Central memory CD8-positive, alpha-beta T cell (primary cell): ENCODE data around the gene DDAH2.
A peak's percentile ranks its signal among the peaks of the same experiment; 100 is the strongest.

Source experiments
- ATAC-seq: fragments of 150-1000 bp; cut with Tn5 transposase; replicated peaks from 2 replicates; pipeline ENCODE4 v1.10.0; 2022; ENCODE audit warnings: mild to moderate bottlenecking, moderate FRiP score, moderate number of reproducible peaks; ENCODE audit not compliant: poor library complexity, severe bottlenecking; ENCODE audit errors: extremely low read depth
- DNase-seq, 2 donors: peaks; one replicate each; pipeline ENCODE4 v3.0.0; 2021; ENCODE audit warnings: low spot score in 2 of 2
- H3K27ac Mint-ChIP-seq: one replicate; pipeline ENCODE4 v1.8.0; 2022; ENCODE audit warnings: low read depth, mild to moderate bottlenecking, moderate library complexity, mixed read lengths
- H3K27me3 Mint-ChIP-seq: one replicate; pipeline ENCODE4 v1.8.0; 2022; ENCODE audit warnings: mixed read lengths
- H3K36me3 Mint-ChIP-seq: one replicate; pipeline ENCODE4 v1.8.0; 2022; ENCODE audit warnings: mild to moderate bottlenecking, moderate library complexity, mixed read lengths; ENCODE audit not compliant: insufficient read depth
- H3K4me1 Mint-ChIP-seq: one replicate; pipeline ENCODE4 v1.8.0; 2022; ENCODE audit warnings: mixed read lengths
- H3K4me3 Mint-ChIP-seq: one replicate; pipeline ENCODE4 v1.8.0; 2022; ENCODE audit warnings: mild to moderate bottlenecking, moderate library complexity, mixed read lengths
- H3K9me3 Mint-ChIP-seq: one replicate; pipeline ENCODE4 v1.8.0; 2022; ENCODE audit warnings: mixed read lengths

The DDAH2 gene

GRCh38 chr6:31723245-31723979 is 5.7 kb downstream of the DDAH2 start, which contains the start of gene MPIG6B:
Gene MPIG6B (plus strand): TSS chr6:31723373. CDS start chr6:31723384, 11 bp downstream.
- H3K27ac Mint-ChIP-seq: no peak within 1 kb of the TSS
- no peak within 1 kb of the TSS for H3K4me3 Mint-ChIP-seq
- peaks cover 6% of the 10 kb centered on the region for H3K36me3 Mint-ChIP-seq
- H3K27me3 Mint-ChIP-seq: no peaks in the 10 kb centered on the region
- no peaks in the 10 kb centered on the region for H3K9me3 Mint-ChIP-seq
- no peak for ATAC-seq
- no peak for DNase-seq
- H3K4me1 Mint-ChIP-seq: peaks cover 6% of the 10 kb centered on the region

GRCh38 chr6:31722173-31722572 is 6.9 kb downstream of the DDAH2 start:
- Mint-ChIP-seq H3K4me1 (peaks cover 6% of the 10 kb centered on the region), H3K9me3 (no peaks in the 10 kb centered on the region), H3K4me3 (no peak overlapping the region), H3K27ac (no peak overlapping the region), H3K27me3 (no peaks in the 10 kb centered on the region), H3K36me3 (peaks cover 5% of the 10 kb centered on the region)
- ATAC-seq (no peak), DNase-seq (no peak)

DNA sequence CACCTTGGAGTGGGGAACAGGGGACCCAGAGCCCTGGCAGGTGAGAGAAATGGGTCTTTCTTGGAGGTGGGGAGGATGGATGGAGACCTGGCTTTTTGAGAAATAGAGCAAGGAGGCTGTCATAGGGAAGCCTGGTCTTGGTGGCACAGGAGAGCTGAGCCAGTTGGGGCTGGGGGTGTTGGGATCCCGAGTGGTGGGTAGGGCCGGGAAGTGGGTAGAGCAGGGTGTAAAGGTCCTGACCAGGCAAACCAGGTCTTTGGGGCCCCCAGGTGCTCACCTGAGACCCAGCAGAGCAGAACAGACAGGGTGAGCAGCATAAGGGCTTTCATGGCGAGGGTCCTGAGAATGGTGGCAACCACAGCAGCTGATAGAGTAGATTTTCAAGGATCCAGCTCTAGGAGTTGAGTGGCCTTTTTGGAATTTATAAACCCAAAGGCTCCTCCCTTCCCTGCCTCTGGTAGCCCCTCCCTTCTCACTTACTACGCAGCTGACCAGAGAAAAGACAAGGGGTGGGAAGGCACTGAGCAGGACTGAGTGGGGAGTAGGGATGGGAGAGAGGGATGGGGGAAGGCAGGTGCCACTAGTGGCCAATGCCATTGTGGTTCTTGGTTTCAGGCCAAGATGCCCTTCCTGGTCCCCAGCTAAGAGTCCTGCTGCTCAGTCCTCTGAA is 7.6 kb downstream of the DDAH2 start, which contains the start of gene LY6G6C:
TSS of gene LY6G6C (minus strand) at position 396 of the 670 bp plus-strand sequence. CDS start at position 329, 67 bp downstream.
- ATAC-seq (no peak), DNase-seq (no peak)
- H3K9me3 Mint-ChIP-seq: no peaks in the 10 kb centered on the region
- peaks cover 6% of the 10 kb centered on the region for H3K4me1 Mint-ChIP-seq
- H3K27me3 Mint-ChIP-seq: no peaks in the 10 kb centered on the region
- peaks cover 3% of the 10 kb centered on the region for H3K36me3 Mint-ChIP-seq
- peak within 1 kb of the TSS; percentile 63 for H3K27ac Mint-ChIP-seq
- no peak within 1 kb of the TSS for H3K4me3 Mint-ChIP-seq

DNA sequence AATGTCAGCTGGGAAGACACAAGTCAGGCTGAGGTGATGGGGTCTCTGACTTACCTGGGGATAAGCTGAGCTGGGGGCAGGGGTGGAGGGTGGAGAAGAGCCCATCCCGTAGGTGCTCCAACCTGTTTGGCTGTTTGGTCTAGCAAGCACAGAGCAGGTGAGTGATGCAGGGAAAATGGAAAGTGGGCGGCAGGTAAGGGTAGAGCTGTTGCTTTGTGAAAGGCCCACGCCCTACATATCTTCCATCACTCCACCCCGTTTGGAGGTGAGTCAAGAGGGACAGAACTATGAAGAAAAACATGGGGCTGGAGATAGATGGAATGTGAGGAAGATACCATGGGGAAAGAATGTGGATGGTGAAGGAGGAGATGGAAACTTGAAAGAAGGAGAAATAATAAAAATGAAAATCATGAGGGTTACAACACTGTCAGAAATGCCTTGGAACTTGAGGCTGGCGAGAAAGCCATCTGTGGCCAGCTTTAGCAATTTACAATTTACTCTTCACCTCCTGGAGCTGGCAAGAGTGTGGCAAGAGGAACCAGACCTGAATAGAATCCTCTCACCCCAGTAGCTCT is 8.8 kb downstream of the DDAH2 start:
- no peak for ATAC-seq
- DNase-seq: no peak
- Mint-ChIP-seq H3K9me3 (no peaks in the 10 kb centered on the region), H3K4me3 (no peak overlapping the region), H3K36me3 (no peaks in the 10 kb centered on the region), H3K4me1 (no peaks in the 10 kb centered on the region), H3K27ac (no peak overlapping the region), H3K27me3 (no peaks in the 10 kb centered on the region)

GRCh38 chr6:31719001-31719400 is 10.1 kb downstream of the DDAH2 start:
- H3K4me1 Mint-ChIP-seq: no peaks in the 10 kb centered on the region
- H3K27ac Mint-ChIP-seq: no peak overlapping the region
- DNase-seq (no peak), ATAC-seq (no peak)
- no peak overlapping the region for H3K4me3 Mint-ChIP-seq
- no peaks in the 10 kb centered on the region for H3K27me3 Mint-ChIP-seq
- no peaks in the 10 kb centered on the region for H3K9me3 Mint-ChIP-seq
- no peaks in the 10 kb centered on the region for H3K36me3 Mint-ChIP-seq

- Mint-ChIP-seq H3K9me3 (no peaks in the 10 kb centered on the region), H3K4me3 (no peak overlapping the region), H3K27me3 (no peaks in the 10 kb centered on the region), H3K27ac (no peak overlapping the region), H3K36me3 (no peaks in the 10 kb centered on the region), H3K4me1 (no peaks in the 10 kb centered on the region)
- ATAC-seq: no peak
- no peak for DNase-seq
Observed at GRCh38 chr6:31718265-31718664, 10.8 kb downstream of the DDAH2 start.

GRCh38 chr6:31717499-31718222 is 11.4 kb downstream of the DDAH2 start:
- DNase-seq: no peak
- Mint-ChIP-seq H3K9me3 (no peaks in the 10 kb centered on the region), H3K27me3 (no peaks in the 10 kb centered on the region), H3K36me3 (no peaks in the 10 kb centered on the region), H3K4me3 (no peak overlapping the region), H3K27ac (no peak overlapping the region), H3K4me1 (no peaks in the 10 kb centered on the region)
- ATAC-seq: no peak

- H3K36me3 Mint-ChIP-seq: no peaks in the 10 kb centered on the region
- DNase-seq: no peak
- no peak within 1 kb of the TSS for H3K27ac Mint-ChIP-seq
Observed at GRCh38 chr6:31715022-31715958, 13.8 kb downstream of the DDAH2 start, which contains the start of gene LY6G6D. Gene LY6G6D (plus strand): TSS chr6:31715348. CDS start chr6:31715356, 8 bp downstream.

GRCh38 chr6:31713991-31714684 is 15.0 kb downstream of the DDAH2 start:
- no peaks in the 10 kb centered on the region for H3K27me3 Mint-ChIP-seq
- no peak for ATAC-seq

More at GRCh38 chr6:31715022-31715958, 13.8 kb downstream of the DDAH2 start, which contains the start of gene LY6G6D:
- no peaks in the 10 kb centered on the region for H3K9me3 Mint-ChIP-seq
- H3K27me3 Mint-ChIP-seq: no peaks in the 10 kb centered on the region
- H3K4me1 Mint-ChIP-seq: peaks cover 17% of the 10 kb centered on the region
- no peak within 1 kb of the TSS for H3K4me3 Mint-ChIP-seq
- no peak for ATAC-seq

DNA sequence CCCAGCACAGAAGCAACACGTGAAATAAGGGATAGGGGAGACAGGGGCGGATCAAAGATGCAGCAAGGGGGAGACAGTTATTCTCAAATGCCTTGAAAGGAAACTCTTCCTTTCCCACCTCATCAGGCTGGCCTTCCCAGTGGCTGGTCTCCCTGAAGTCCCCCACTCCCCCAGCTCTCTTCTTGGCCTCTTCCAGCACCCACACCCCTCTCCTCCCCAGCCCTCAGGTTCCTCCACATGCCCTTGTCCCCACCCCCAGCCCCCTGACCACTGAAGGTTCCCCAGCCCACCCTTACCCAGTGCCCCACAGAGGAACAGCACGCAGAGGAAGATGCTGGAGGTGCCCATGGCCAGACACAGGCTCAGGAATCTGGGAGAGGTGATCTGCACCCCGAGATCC is 15.6 kb downstream of the DDAH2 start:
- ATAC-seq (no peak), DNase-seq (no peak)
- Mint-ChIP-seq H3K27ac (no peak overlapping the region), H3K36me3 (no peaks in the 10 kb centered on the region), H3K27me3 (no peaks in the 10 kb centered on the region), H3K4me3 (no peak overlapping the region), H3K9me3 (no peaks in the 10 kb centered on the region), H3K4me1 (peaks cover 17% of the 10 kb centered on the region)

More at GRCh38 chr6:31713991-31714684, 15.0 kb downstream of the DDAH2 start:
- Mint-ChIP-seq H3K4me3 (no peak overlapping the region), H3K36me3 (no peaks in the 10 kb centered on the region), H3K4me1 (peaks cover 17% of the 10 kb centered on the region), H3K9me3 (no peaks in the 10 kb centered on the region), H3K27ac (no peak overlapping the region)
- no peak for DNase-seq

DNA sequence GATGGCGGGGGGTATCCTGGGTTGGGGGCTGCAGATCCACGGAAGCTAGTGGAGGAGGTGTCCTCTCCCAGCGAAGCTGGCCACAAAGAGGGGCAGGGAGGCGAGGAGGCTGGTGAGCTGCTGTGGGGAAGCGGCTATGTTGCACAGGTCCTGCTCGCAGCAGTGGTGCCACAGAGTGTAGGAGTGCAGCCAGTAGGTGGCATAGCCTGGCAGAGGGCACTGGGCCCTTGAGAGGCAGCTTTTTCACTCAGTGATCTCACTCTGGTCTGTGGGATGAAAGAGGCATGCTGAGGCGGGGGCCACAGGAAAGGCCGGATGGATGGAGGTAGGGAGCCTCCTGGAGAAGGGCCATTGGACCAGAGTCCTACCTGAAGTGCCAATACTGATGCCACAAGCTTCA is 16.8 kb downstream of the DDAH2 start:
- peak overlapping the region; percentile 65 for H3K27ac Mint-ChIP-seq
- ATAC-seq: no peak
- DNase-seq: no peak
- H3K27me3 Mint-ChIP-seq: no peaks in the 10 kb centered on the region
- no peaks in the 10 kb centered on the region for H3K36me3 Mint-ChIP-seq
- H3K4me3 Mint-ChIP-seq: no peak overlapping the region
- no peaks in the 10 kb centered on the region for H3K9me3 Mint-ChIP-seq
- H3K4me1 Mint-ChIP-seq: peaks cover 17% of the 10 kb centered on the region
